Stimulated activated CD4-positive, alpha-beta T cell treated with anti-CD3 and anti-CD28 coated beads, Interleukin-12 subunit alpha, Interleukin-12 subunit beta, amount 100 ng/mL, for 4 hours (primary cell): ENCODE measurements around the gene SMAD3.

Source experiments
- DNase-seq: peaks from one replicate; pipeline ENCODE4 v3.0.0-alpha.2; 2020

The SMAD3 gene

DNA sequence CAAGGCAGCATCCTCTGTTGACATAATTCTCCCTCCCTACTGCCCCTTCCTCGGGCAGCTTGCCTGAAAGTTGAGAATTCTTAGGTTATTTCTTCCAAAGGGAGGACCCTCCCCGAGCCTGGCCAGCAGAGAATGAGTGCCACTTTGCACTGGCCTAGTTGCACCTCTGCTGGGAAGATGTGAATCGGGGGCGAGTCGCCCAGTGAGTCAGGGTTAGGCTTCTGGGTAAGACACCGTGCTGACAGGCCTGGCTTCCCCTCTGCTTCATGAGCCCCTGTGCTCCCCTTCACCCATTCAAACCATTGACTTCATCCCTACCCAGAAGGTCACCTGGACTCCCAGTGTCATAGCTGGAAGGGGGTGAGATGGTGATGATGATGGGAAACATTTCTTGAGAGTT, 106.8 kb downstream of the SMAD3 start:
- DNase-seq = no peak

GRCh38 chr15:67173005-67173404, 107.6 kb downstream of the SMAD3 start:
- DNase-seq = no peak

GRCh38 chr15:67173786-67174185, 108.4 kb downstream of the SMAD3 start:
- DNase-seq = no peak

GRCh38 chr15:67174446-67174845, 109.0 kb downstream of the SMAD3 start:
- DNase-seq = no peak

DNA sequence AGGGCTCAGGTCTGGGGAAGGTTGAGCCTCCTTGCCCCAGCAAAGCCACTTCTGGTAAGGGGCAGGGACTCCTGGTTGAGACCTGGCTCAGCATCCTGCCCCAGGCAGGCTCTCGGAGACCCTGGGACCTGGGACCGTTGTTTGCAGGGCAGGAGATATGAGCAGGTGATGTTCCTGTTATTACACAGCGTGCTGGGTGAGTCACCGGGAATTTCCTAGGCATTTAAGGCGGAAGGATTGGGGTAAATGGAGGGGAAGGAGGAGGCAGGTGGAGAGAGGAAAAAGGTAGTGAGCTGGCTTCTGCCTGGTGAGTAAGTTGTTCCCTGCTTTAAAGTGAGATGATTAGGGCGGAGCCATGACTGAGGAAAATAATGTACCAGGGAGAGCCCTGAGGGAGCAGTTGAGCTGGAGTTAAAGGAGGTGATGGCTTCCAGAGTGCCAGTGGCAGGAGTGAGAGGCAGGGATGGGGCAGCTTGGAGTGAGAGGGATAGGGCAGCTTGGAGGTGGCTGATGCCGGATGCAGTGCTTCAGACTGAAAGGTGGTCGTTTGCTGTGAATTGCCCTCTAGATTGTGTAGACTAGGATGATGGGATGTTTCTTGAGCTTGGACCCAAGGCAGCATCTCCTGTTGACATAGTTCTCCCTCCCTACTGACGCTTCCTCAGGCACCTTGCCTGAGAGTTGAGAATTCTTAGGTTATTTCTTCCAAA, 109.6 kb downstream of the SMAD3 start:
- DNase-seq = peak; percentile 15

GRCh38 chr15:67175643-67176071, 110.3 kb downstream of the SMAD3 start:
- no peak for DNase-seq

GRCh38 chr15:67176195-67176971, 111.0 kb downstream of the SMAD3 start:
- no peak for DNase-seq

GRCh38 chr15:67177752-67178151, 112.3 kb downstream of the SMAD3 start:
- no peak for DNase-seq

- no peak for DNase-seq
Measured at GRCh38 chr15:67178569-67179210, 113.3 kb downstream of the SMAD3 start.

GRCh38 chr15:67179411-67179995, 114.1 kb downstream of the SMAD3 start:
- DNase-seq = no peak

DNA sequence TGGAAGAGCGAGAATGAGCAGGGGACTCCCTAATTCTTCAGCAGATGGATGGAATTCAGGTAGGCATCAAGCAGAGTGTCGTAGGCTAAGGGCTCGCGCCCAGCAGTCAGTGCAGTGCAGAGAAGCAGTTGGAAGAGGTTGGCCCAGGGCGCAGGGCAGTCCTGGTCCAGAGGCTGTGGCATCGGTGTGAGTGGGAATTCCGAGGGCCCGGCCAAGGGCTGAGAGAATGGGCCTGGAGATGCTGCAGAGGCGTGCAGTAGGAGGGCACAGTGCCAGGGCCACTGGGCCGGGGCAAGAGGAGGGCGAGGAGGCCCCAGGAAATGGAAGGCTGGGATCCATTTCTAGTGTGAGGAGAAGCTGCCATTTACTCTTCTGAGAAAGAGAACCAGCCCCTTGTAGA, 114.6 kb downstream of the SMAD3 start:
- no peak for DNase-seq

- DNase-seq = no peak
Measured at GRCh38 chr15:67180514-67181191, 115.3 kb downstream of the SMAD3 start.

- DNase-seq = no peak
Measured at GRCh38 chr15:67181221-67181639, 115.8 kb downstream of the SMAD3 start.

GRCh38 chr15:67183443-67184169, 118.2 kb downstream of the SMAD3 start:
- DNase-seq = no peak

DNA sequence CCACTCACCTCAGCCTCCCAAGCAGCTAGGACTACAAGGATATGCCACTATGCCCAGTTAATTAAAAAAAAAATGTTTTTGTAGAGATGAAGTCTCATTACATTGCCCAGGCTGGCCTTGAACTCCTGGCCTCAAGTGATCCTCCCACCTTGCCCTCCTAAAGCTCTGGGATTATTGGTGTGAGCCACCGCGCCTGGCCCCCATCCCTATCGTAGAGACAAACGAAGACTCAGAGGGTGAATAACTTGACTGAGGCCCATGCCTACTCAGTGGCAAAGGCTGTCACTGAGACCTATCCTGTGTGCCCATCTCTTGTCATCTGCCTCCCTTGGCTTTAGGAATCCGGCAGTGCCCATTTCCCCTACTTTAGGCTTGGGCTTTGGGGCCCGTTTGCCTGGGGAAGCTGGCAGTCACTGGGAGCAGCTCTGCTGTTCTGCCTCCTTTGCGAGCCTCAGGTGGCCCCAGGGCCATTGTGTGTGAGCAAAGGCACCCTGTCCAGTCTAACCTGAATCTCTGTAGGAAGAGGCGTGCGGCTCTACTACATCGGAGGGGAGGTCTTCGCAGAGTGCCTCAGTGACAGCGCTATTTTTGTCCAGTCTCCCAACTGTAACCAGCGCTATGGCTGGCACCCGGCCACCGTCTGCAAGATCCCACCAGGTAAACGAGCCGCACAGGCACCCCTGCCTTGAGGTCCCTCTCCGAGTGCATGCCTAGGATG, 119.0 kb downstream of the SMAD3 start:
- no peak for DNase-seq

- no peak for DNase-seq
Measured at GRCh38 chr15:67185051-67185450, 119.6 kb downstream of the SMAD3 start.

DNA sequence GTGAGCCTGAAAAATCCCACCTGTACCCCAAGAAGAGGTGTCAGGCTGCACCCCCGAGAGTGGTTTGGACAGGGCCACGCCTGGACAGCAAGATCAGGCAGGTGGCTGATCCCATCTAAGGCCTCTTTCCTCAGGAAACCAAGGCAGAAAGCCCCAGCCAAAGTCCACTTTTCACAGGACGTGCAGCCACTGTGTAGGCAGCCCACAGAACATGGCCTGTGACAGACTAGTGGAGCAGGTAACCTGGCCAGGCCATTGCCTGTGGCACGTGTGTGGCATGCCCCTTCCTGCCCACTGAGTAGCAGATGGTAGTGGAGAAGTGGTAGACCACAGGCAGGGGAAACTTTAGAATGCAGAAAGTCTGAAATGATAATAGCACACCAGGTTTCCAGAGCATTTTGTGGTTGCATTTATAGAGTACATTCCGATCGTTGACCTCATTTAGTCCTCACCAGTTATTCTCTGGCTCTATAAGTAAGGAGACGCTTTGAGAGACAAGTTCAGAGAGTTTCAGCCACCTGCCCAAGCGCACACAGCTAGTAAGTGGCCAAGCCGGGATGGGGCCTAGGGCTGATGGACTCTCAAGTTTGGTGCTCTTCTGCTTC, 120.3 kb downstream of the SMAD3 start:
- DNase-seq = no peak

DNA sequence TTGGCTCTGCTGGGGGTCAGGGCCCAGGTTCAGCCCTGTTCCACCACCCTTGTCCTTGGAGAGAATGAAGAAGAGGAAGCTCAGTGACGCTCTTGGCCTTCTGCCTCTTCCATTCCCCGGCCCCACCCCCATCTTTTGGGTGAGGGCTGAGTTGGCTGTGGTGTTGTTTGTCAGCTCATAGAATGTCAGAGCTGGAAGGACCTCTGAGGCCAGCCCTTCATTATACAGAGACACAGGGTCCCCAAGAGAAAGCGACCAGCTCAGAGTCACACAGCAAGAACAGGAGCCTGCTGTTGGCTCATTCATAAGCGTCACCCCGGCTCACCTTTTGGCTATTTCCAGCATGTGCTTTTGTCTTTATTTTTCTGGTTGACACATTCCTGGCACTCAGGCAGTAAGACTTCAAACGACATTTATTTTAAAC, 120.8 kb downstream of the SMAD3 start:
- DNase-seq = no peak

DNA sequence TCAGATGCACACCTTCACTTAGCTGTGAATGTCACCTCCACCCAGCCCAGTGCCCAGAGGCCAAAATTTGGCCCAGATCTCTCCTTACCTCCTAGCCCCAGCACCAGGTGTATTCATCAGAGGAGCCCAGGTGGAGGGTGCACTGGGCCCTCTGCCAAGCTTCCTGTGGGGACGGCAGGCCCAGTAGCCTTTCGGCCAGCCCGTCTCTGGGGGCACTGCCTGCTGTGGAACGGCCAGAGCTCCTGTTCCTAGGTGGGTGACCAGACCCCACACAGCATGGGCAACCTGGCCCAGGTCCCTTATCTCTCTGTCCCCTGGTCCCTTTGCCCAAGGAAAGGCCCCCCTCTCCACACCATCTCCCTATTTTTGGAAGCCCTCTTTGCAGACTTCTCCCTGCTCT, 121.3 kb downstream of the SMAD3 start:
- DNase-seq = no peak

GRCh38 chr15:67187351-67187854, 122.0 kb downstream of the SMAD3 start:
- no peak for DNase-seq
